Loucy (cell line): ENCODE results near the gene ATN1.
A peak's percentile ranks its signal among the peaks of the same experiment; 100 is the strongest.

Experiments
- H2AFZ ChIP-seq: fragments of 200-600 bp; sonication (generic); 2 replicates; pipeline ENCODE4 v1.6.0; 2016; ENCODE audit warnings: antibody characterized with exemption, mild to moderate bottlenecking, low read length, moderate library complexity
- H3F3A ChIP-seq: fragments of 200-600 bp; 2 replicates; pipeline ENCODE4 v1.6.0; 2016; ENCODE audit warnings: antibody characterized with exemption, low read depth, mild to moderate bottlenecking
- H3K27me3 ChIP-seq: fragments of 200-600 bp; sonication (generic); 2 replicates; pipeline ENCODE4 v1.6.1; 2014; ENCODE audit warnings: low read length, mild to moderate bottlenecking; ENCODE audit not compliant: insufficient read depth, poor library complexity, severe bottlenecking
- H3K36me3 ChIP-seq: fragments of 200-600 bp; sonication (generic); 2 replicates; pipeline ENCODE4 v1.6.1; 2016; ENCODE audit warnings: low read length; ENCODE audit not compliant: insufficient read depth
- H3K4me1 ChIP-seq: fragments of 200-600 bp; sonication (generic); 2 replicates; pipeline ENCODE4 v1.5.1; 2014; ENCODE audit warnings: low read length, mild to moderate bottlenecking; ENCODE audit not compliant: insufficient read depth, poor library complexity, severe bottlenecking
- H3K4me2 ChIP-seq: fragments of 200-600 bp; sonication (generic); 2 replicates; pipeline ENCODE4 v1.6.0; 2014; ENCODE audit warnings: antibody characterized with exemption, low read length, low read depth, mild to moderate bottlenecking; ENCODE audit not compliant: poor library complexity, severe bottlenecking
- H3K4me3 ChIP-seq: fragments of 200-600 bp; sonication (generic); 2 replicates; pipeline ENCODE4 v1.5.1; 2014; ENCODE audit warnings: low read length, mild to moderate bottlenecking, mixed read lengths; ENCODE audit not compliant: poor library complexity, severe bottlenecking
- H3K79me2 ChIP-seq: fragments of 200-600 bp; sonication (generic); 2 replicates; pipeline ENCODE4 v1.6.1; 2014; ENCODE audit warnings: low read length; ENCODE audit not compliant: insufficient read depth
- H3K9ac ChIP-seq: fragments of 200-600 bp; sonication (generic); 2 replicates; pipeline ENCODE4 v1.6.0; 2014; ENCODE audit warnings: mild to moderate bottlenecking, low read depth, low read length, moderate library complexity; ENCODE audit not compliant: poor library complexity, severe bottlenecking
- H3K9me2 ChIP-seq: fragments of 200-600 bp; sonication (generic); replicated peaks from 2 replicates; pipeline ENCODE4 v1.6.1; 2016; ENCODE audit warnings: low read depth, low read length, mixed read lengths
- H3K9me3 ChIP-seq: fragments of 200-600 bp; sonication (generic); 2 replicates; pipeline ENCODE4 v1.6.1; 2014; ENCODE audit warnings: mild to moderate bottlenecking, antibody characterized with exemption, low read length, low read depth; ENCODE audit not compliant: insufficient read depth
- H4K20me1 ChIP-seq: fragments of 200-600 bp; sonication (generic); 2 replicates; pipeline ENCODE4 v1.6.0; 2014; ENCODE audit warnings: antibody characterized with exemption, low read length, mild to moderate bottlenecking; ENCODE audit not compliant: insufficient read depth, poor library complexity, severe bottlenecking
- EZH2phosphoT487 ChIP-seq: fragments of 200-600 bp; IDR thresholded peaks from 2 replicates; pipeline ENCODE4 v1.6.1; 2018; ENCODE audit warnings: antibody characterized with exemption, mild to moderate bottlenecking, moderate library complexity, borderline replicate concordance
- TF ChIP-seq, protein P1 (sequence below): fragments of 200-600 bp; sonication (generic); conservative IDR thresholded peaks from 2 replicates; pipeline ENCODE4 v1.5.1; 2014; ENCODE audit warnings: mild to moderate bottlenecking, antibody characterized with exemption, low read length

Gene ATN1

DNA sequence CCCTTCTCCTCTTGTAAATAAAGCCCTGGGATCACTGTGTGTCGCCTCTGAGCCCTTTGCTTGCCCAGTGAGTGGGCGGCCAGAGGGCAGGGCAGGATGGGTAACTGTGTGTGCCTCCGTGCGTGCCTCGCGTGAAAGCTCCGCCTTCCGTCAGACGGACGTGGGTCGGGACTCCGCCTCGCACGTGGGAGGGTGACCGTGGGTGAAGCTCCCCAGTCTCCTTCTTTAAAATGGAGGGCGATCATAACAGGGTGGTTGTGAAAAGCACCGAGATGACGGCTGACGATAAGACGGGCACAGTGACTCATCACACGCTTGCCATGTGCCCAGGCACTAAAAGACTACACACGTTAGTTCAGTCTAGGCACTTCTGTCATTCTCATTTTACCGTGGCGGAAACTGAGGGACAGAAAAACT lies 33.5 kb downstream of the ATN1 start:
- H3K36me3 ChIP-seq: peaks cover 15% of the 10 kb centered on the region; the same call in 1 of the 2 replicates
- peak overlapping the region; percentile 97 for H3K9ac ChIP-seq
- H3F3A ChIP-seq: peaks cover 12% of the 10 kb centered on the region
- H3K4me2 ChIP-seq: peak overlapping the region; percentile 97
- H3K27me3 ChIP-seq: no peaks in the 10 kb centered on the region
- no peak for TF ChIP-seq EZH2phosphoT487
- TF ChIP-seq, protein P1, sequence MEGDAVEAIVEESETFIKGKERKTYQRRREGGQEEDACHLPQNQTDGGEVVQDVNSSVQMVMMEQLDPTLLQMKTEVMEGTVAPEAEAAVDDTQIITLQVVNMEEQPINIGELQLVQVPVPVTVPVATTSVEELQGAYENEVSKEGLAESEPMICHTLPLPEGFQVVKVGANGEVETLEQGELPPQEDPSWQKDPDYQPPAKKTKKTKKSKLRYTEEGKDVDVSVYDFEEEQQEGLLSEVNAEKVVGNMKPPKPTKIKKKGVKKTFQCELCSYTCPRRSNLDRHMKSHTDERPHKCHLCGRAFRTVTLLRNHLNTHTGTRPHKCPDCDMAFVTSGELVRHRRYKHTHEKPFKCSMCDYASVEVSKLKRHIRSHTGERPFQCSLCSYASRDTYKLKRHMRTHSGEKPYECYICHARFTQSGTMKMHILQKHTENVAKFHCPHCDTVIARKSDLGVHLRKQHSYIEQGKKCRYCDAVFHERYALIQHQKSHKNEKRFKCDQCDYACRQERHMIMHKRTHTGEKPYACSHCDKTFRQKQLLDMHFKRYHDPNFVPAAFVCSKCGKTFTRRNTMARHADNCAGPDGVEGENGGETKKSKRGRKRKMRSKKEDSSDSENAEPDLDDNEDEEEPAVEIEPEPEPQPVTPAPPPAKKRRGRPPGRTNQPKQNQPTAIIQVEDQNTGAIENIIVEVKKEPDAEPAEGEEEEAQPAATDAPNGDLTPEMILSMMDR: no peak
- H3K4me1 ChIP-seq: peaks cover 66% of the 10 kb centered on the region
- no peaks in the 10 kb centered on the region for H3K9me3 ChIP-seq
- no peak overlapping the region for H3K4me3 ChIP-seq
- peaks cover 40% of the 10 kb centered on the region for H3K79me2 ChIP-seq
- no peak overlapping the region for H2AFZ ChIP-seq
- H4K20me1 ChIP-seq: no peaks in the 10 kb centered on the region
- H3K9me2 ChIP-seq: no peaks in the 10 kb centered on the region

- H3K4me1 ChIP-seq: peaks cover 61% of the 10 kb centered on the region
- H3K27me3 ChIP-seq: no peaks in the 10 kb centered on the region
- no peak overlapping the region for H3K4me2 ChIP-seq
- H4K20me1 ChIP-seq: no peaks in the 10 kb centered on the region
- peaks cover 13% of the 10 kb centered on the region for H3F3A ChIP-seq
- no peak overlapping the region for H3K4me3 ChIP-seq
- H3K9me3 ChIP-seq: no peaks in the 10 kb centered on the region
- peaks cover 18% of the 10 kb centered on the region; the same call in 1 of the 2 replicates for H3K36me3 ChIP-seq
- TF ChIP-seq, protein P1: peak; percentile 60
- TF ChIP-seq EZH2phosphoT487: no peak
- H3K9me2 ChIP-seq: no peaks in the 10 kb centered on the region
- no peak overlapping the region for H2AFZ ChIP-seq
- H3K9ac ChIP-seq: peak overlapping the region; percentile 97
- H3K79me2 ChIP-seq: peaks cover 35% of the 10 kb centered on the region
Measured at GRCh38 chr12:6961695-6962284, 34.0 kb downstream of the ATN1 start.

GRCh38 chr12:6962285-6963015 lies 34.7 kb downstream of the ATN1 start:
- peaks cover 13% of the 10 kb centered on the region for H3F3A ChIP-seq
- H4K20me1 ChIP-seq: no peaks in the 10 kb centered on the region
- H3K79me2 ChIP-seq: peaks cover 34% of the 10 kb centered on the region
- TF ChIP-seq, protein P1: no peak
- TF ChIP-seq EZH2phosphoT487: no peak
- no peak overlapping the region for H3K4me2 ChIP-seq
- peak overlapping the region; percentile 97 for H3K9ac ChIP-seq
- peaks cover 23% of the 10 kb centered on the region; the same call in 1 of the 2 replicates for H3K36me3 ChIP-seq
- no peaks in the 10 kb centered on the region for H3K9me2 ChIP-seq
- H3K4me1 ChIP-seq: peaks cover 54% of the 10 kb centered on the region
- H3K4me3 ChIP-seq: no peak overlapping the region
- no peaks in the 10 kb centered on the region for H3K27me3 ChIP-seq
- H3K9me3 ChIP-seq: no peaks in the 10 kb centered on the region
- H2AFZ ChIP-seq: no peak overlapping the region
